HL-60/S4 (cell line): Measurements from ENCODE around the gene AP2B1.
"Not testable (repeated sequence)": the region's sequence is repeated elsewhere in the genome, so short reads cannot be mapped to it uniquely, and the experiment has no call there.

Source experiments
- in situ Hi-C: fragments of 300-500 bp; cut with MboI; formaldehyde crosslinking; loops from 2 replicates; pipeline ENCODE4 v1.14.3; 2022; ENCODE audit warnings: low sequenced_read_pairs

Gene AP2B1

DNA sequence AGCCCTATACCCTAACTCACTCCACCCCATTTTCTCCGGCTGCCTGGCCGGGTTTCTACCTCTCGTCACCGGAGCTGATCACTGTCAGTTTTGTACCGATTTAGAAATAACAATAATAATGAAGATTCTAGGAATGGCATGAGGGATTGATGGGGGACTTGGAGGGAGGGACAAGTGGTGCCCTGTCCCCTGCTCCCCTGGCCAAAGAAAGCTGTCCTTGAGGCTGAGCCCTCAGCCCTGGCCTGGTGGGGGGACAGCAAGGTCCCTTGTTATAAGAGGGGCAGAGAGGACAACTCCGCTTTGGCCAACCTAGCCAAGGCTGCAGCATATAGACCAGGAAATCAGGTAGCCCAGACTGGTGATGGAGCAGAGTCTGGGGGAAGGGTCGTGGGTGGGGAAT lies 155.4 kb downstream of the AP2B1 start:
- in situ Hi-C loops, result loop anchor here (25.0 kb wide), 1 partner anchor 580 kb away; no protein-coding TSS in a partner anchor

DNA sequence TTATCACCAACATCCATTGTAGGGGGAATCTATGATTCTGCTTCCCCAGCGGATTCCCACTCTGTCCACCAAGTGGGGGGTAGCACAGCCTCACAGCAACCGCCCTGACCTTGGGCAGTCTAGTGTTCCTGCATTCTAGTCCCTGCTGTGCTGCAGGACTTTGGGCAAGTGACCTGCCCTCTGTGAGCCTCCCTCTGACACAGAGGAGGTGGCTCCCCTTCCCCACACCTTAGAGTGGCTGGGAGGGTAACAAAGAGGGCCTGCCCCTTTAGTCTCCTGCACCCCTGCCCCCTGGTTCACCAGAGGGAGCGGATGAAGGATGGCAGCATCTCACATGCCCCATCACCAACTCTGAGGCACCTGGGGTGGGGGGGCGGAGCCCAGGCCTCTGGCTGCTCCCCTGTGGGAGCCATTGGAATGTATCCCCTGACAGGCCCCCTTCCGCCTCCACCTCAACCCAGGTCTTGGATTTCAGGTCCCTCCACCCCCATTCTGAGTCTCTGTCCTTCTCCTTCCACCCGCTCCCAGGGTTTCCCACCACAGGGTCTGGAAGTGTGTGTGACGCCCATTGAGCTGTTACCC lies 155.9 kb downstream of the AP2B1 start:
- in situ Hi-C loops, result loop anchor here (25.0 kb wide), 1 partner anchor 581 kb away; no protein-coding TSS in a partner anchor

DNA sequence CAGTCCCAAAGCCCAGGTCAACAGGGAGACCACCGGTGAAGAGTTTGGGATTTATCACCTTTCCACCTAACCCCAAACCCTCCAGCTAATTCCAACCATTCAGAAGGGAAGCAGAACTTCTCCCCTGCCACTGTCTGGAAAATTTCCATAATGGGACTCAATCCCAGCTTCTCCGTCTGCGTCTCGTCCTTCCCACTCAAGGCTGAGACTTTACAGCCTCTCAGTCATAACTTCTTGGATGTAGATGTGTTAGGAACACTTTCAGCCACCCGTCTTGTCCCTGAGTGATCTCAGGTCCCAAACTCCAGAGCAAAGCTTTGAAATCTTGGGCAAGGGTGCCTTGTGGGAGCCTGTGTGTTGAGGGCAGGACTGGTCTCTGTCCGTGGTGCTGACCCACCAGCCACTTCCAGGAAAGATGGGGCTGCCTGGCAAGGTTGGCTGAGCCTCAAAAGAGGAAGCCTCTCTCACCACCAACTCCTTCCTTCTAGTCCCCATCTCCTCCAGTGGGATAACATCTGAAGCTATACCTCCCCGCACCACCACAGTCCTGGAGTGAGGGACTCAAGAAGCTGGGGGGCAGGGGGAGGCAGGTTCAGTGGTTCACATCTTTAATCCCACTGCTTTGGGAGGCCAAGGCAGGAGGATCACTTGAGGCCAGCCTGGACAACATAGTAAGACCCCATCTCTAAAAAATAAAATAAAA lies 156.7 kb downstream of the AP2B1 start:
- in situ Hi-C loops, result loop anchor here (25.0 kb wide), 1 partner anchor 581 kb away; no protein-coding TSS in a partner anchor

DNA sequence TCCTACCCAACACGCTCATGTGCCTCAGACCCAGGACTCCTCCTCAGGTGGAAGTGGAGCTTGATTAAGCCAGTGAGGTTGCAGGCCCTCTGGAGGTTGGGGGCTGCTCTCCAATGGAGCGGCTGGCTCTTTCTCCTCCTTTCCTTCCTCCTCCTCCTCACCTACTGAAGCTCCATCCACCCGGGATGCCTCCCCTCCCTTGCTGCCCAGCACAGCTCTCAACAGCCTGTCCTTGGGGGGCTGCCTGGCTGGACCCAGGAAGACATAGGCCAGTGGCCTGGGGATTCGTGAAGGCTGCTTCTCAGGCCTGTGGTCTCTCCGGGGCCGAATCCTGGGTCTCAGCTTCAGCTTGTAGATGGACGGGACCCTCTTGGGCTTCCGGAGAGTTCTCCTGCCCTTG lies 157.7 kb downstream of the AP2B1 start:
- in situ Hi-C loops, result loop anchor here (25.0 kb wide), 1 partner anchor 583 kb away; no protein-coding TSS in a partner anchor

DNA sequence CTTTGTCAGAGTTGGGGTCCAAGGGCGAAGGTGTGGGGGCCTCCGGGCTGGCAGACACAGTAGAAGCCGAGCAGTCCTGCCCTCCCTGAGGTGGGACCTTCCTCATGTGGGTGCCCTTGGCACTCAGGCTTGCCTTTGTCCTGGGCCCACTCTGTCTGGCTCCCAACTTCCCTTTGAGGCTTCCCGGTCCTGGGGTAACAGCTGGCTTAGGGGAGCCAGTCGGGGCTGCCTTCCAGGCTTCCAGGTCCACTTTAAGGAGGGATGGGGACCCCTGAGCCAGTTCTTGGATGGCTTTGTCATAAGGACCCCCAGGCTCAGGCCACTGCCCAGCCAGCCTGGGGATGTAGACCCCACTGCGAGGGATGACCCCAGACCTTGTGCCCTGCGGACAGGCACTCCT lies 158.1 kb downstream of the AP2B1 start:
- in situ Hi-C loops, result loop anchor here (25.0 kb wide), 1 partner anchor 583 kb away; no protein-coding TSS in a partner anchor

DNA sequence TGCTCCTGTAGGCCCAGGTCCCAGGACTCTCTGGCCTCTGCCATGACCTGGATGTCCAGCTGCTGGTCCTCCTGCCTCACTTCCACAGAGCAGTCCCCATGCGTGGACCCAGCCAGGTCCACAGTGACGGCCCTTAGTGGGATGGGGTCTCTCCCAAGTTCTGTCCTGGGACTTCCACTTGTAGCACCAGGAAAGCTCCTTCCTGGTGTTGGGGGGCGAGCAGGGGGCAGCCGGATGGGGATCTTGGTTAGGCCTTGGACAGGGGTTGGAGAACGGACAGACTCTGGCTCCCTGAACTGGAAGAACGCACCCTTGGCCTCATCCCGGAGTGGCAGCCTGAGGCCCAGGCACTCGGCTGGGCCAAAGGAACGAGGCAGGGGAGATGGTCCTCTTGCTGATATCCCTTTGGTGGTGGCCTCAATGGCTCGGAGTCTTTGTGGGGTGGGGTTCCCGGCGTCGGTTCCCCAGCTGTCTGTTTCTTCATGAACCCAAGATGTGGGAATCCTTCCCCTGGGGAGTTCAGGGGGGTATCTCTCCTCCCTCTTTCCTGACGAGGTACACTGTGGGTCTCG lies 158.7 kb downstream of the AP2B1 start:
- in situ Hi-C loops, result loop anchor here (25.0 kb wide), 1 partner anchor 584 kb away; no protein-coding TSS in a partner anchor

DNA sequence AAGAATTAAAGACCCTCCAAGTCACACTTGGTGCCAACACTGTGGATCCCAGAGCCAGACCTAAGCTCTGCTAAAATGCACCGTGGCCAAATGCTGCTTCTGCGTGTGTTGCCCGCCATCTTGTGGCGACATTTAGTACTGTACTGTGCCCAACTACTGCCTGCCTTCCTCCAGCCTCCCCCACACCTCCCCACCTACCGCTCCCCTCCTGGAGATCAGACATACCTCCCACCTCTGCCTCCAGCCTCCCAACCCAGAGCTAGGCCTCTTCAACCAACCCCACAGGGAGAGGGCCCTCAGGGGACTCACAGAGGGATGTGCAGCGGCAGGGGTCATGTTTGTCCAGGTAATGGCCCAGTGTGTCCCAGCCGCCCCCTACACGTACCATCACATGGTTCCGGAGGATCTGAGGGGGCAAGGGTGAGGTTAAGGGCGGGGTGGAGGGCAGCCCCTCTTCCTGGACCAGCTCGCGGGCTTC lies 160.5 kb downstream of the AP2B1 start:
- in situ Hi-C loops, result loop anchor here (25.0 kb wide), 1 partner anchor 585 kb away; no protein-coding TSS in a partner anchor

DNA sequence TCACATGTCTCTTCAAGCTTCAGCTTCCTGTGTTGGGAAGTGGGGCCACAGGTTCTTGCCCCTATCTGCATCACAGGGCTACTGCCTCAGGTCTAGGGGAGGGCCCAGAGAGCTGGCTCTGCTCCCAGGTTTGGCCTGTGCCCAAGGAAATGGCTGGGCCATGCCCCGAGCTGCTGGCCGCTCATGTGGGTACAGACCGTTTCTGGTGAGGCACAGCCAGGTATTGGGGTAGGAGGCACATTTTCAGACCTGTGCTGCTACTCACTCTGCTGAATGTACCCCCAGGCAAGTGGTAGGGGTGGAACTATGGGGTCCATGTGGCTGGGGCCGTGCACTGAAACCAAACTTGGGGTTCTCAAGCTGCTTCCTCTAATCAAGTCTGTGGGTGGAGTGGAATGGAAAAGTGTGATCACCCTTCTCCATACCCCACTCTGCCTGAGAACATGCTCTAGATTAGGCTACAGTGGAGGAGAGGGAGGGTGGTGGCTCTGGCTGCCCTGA lies 161.3 kb downstream of the AP2B1 start:
- in situ Hi-C loops, result loop anchor here (25.0 kb wide), 1 partner anchor 586 kb away; no protein-coding TSS in a partner anchor

DNA sequence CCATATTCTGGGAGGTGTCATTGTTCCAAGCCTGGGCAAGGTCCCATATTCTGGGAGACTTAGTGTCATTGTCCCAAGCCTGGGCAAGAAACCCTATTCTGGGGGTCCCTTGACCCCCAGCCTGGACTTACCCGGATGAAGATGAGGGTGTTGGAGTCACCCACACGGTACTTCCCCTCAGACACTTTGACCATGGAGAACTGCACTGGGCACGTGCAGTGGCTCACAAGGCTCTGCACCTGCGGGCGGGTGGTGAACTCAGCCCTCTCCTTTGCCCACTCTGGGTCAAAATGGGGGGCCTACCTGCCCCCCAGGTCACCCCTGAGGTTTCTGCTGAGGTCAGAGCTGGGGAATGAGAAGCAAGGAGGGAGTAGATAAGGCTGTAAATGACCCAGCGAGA lies 161.9 kb downstream of the AP2B1 start:
- in situ Hi-C loops, result loop anchor here (25.0 kb wide), 1 partner anchor 587 kb away; no protein-coding TSS in a partner anchor

DNA sequence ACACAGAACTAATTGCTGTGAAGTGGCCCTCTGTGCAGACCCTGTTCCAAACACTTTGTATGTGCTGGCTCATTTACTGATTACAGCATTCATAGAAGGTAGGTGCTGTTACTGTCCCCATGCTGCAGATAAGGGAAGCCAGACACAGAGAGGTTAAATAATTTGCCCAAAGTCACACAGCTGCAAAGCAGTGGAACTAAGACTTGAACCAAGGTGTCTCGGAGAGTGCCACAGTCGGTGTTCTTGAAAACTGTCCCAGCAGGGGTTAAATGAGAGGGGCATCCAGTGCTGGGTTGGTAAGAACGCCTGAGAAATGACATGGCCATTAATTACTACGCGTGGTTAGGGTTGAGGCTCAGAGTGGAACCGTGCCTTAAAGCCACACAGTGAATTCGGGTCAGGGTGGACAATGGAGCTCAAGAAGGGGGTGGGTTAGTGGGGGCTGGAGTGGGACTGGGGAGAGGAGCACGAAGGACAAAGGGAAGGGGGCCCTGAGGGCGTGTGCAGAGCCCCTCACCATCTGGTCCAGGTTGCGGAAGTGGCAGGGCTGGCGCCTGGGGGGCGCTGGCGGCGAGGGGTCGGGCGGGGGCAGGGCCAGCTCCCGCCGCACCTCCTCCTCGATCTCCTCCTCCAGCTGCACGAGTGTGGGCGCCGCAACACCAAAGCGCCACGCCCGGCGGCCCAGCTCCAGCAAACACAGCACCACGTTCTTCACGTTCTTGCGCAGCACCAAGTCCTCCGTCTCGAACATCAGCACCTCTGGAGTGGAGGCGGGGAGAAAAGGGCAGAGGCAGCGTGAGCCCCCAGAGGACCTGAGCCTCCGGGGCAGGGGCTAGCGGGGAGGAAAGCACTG lies 162.7 kb downstream of the AP2B1 start:
- in situ Hi-C loops, result loop anchor here (25.0 kb wide), 1 partner anchor 587 kb away; no protein-coding TSS in a partner anchor

DNA sequence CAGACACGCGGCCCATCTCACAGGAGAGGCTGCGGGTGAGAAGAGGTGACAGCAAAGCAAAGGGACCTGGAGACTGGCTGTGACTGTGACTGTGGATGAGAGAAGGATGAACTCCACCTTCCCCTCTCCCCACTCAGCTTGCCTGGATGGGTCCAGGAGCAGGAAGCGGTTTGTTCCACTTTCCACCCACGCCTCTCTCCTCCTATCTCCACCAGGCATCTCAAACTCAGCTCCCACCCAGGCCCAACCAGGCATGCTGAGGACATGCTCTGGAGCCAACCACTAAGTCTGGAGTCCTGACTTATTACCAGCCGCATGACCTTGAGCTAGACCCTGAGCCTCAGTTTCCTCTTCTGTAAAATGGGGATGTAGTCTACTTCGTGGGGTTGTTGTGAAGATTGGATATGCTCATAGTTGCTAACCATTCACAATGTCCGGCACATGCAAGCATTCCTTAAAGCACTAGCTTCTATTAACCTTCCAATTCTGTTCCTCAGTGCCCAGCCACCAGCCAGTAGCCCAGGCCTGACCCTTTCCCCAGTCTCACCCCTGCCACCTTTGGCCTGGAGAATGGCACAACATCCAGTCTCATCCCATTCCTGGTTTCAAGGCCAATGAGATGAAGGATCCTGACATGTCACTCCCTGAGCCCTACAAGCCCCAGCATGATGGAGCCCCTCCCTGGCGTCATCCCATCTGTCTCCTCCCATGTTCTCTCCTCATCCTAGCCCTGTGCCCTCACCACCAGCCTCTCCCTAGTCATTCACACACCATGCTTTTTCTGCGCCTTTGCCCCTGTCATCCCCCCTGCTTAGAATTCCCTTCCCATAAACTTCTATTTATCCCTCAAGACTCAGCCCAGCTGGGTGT lies 163.6 kb downstream of the AP2B1 start:
- in situ Hi-C loops, result no loop called here

DNA sequence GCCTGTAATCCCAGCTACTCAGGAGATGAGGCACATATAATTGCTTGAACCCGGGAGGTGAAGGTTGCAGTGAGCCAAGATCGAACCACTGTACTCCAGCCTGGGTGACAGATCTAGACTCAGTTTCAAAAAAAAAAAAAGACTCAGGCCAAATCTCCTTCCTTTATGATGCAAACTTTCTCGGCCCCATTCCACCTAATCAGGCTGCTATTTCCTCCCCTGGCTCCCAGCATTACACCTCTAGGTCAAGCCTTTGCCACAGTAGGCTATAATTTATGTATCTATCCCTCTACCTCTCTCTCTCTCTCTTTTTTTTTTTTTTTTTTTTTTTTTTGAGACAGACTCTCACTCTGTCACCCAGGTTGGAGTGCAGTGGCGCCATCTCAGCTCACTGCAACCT lies 164.4 kb downstream of the AP2B1 start:
- in situ Hi-C loops, result not testable (repeated sequence)

DNA sequence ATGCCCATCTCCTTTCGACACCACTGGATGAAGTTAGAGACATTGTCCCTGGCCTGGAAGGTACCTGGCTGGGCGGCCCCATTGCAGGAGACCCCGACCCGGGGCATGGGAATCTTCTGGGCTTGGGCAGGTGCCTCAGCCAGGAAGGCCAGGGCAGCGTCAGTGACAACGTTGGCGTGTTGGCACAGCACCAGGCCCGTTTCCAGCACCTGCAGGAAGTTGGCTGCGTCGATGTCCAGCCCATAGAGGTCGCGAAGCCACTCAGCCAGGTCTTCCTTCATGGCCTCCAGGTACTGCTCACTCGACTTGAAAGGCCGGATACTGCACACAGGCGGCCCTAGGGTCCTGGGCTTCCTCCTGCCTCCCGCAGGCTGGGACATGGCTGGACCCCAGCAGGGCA lies 165.3 kb downstream of the AP2B1 start:
- in situ Hi-C loops, result no loop called here

DNA sequence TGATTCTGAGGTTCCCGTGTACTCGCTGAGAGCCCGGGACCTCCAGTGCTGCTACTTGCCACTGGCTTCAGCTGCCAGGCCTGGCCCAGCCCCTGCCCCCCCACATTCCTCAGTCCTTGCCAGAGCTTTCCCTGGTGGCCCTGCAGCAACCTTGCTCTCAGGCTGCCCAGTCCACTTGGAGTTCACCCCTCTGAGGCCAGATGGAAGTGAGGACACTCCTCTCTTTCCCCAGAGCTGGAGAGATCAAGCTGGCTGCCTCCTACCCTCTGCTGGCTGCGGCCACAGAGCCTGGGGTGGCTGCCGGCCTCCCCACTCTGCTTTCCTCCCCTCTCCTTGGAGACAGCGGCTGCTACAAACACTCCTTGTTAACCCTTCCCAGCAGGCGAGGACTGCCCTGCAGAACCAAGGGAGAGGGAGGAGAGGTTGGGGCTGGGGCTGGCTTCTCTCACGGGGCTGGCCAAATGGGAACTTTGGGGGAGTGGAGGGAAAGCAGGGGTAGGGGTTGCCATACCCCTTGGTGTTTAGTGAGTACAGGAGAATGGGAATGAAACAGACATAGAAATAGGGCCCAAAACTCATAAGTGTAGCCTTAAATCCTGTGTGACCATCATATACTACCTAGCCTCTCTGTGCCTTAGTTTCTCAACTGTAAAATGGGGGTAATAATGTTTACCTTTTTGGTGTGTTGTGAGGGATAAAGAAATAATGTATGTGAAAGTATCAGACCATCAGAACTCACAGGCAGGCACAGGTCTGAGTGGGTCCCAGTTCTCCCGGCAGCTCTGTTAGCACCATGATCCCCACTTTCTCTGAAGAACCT lies 166.0 kb downstream of the AP2B1 start, which contains the start of gene GAS2L2:
Gene GAS2L2, minus strand, starts transcription at position 295 of the 820 bp plus-strand sequence. CDS start 389 bp downstream, outside the sequence.
- in situ Hi-C loops, result no loop called here

DNA sequence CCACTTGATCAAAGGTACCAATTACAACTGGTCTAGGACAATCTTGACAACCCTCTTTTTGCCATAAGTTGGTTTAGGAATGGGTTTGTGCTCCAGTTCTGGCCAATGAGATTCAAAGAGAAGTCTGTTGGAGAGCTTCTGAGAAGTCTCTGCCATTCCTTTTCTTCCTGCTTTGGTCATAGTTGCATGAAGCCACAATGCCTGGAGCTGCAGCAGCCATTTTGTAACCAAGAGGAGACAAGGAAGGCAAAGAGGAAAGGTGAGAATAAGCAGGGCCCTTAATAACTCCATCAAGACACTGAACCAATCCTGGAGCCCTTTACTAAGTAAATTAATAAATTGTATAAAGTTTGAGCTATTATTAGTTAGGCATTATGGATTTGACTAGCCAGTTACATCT lies 170.1 kb downstream of the AP2B1 start:
- in situ Hi-C loops, result no loop called here

DNA sequence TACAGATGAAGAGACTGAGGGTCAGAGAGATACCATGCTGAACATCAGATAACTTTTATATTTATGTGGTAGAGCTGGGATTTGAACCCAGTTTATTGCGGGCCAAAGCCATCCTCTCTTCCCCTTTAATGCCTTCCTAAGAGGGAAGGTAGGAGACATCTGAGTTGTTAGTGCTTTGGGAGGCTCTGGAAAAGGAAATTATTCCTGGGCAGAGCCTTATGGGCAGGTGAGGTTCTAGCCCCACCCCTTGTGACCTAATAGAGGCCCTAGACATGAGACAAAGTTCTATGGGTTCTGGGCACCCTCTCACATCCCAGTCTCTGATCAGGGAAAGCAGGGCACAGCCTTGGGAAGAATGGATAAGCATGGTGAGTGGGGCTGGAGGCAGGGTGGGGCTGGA lies 173.5 kb downstream of the AP2B1 start, which contains the start of gene C17orf50:
Gene C17orf50, plus strand, starts transcription at position 301 of the 400 bp plus-strand sequence. Its CDS starts 55 bp downstream, at position 356.
- in situ Hi-C loops, result loop anchor here (5.0 kb wide), 1 partner anchor 47 kb away; the partner anchor contains the start of gene TAF15

DNA sequence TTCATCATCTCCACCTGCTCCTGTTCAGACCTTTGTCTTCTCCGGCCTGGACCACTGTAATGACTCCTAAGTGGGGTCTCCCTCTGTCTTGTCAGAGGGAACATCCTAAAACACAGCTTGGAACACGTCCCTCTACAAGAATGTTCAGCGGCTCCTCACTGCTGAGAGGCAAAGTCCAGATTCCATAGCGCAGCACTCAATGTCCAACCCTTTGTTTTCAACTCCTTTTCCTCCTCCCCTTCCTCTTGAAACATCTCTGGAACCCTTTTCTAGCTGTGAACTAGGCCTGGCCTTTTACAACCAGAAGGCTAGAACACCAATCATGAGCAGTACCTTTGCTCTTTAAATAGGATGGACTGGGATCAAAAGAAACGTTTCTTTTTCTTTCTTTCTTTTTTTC lies 174.5 kb downstream of the AP2B1 start:
- in situ Hi-C loops, result loop anchor here (5.0 kb wide), 1 partner anchor 46 kb away; the partner anchor contains the start of gene TAF15

DNA sequence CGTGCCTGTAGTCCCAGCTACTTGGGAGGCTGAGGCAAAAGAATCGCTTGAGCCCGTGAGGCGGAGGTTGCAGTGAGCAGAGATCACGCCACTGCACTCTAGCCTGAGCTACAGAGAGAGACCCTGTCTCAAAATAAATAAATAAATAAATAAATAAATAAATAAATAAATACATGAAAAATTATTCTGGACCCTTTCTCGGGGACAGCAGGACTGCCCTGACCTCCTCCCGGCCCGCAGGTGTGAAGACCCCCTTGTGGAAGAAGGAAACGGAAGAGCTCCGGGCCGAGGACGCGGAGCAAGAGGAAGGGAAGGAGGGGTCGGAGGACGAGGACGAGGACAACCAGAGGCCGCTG lies 176.6 kb downstream of the AP2B1 start:
- in situ Hi-C loops, result loop anchor here (5.0 kb wide), 1 partner anchor 44 kb away; the partner anchor contains the start of gene TAF15
